Activated CD8-positive, alpha-beta memory T cell treated with anti-CD3 and anti-CD28 coated beads for 1 hour (primary cell): ENCODE data around the gene UTS2B.

Experiments used
- DNase-seq, 2 donors: peaks; one replicate each; pipeline ENCODE4 v3.0.0-alpha.2; 2020; ENCODE audit warnings: low read depth in 1 of 2; ENCODE audit errors: extremely low read depth in 1 of 2

Gene UTS2B

DNA sequence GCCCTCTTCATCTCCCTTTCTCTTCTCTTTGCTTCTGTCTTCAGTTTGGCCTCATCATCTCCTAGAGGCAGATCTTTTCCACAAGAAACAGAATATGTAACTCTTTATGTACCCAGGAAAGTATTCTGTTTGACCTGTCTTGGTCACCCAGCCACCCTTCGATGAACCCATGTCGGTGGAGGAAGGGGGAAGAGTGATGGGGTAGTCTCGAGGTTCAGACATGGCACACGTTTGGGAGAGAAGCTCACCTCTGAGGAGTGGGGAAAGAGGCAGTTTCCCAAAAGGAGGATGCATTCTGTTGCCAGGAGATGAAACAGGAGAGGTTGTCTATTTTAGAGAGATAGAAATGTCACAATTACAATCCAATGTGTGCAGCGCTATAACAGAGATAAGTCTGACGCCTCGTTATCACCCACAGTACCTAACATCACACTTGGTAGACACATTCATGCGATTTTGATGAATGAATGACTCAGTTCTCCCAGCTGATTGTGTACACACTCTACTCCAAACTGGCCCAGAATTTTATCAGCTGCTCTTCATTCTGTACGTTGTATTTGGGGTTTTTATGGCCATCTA, 1.9 kb downstream of the UTS2B start:
- no peak for DNase-seq

DNA sequence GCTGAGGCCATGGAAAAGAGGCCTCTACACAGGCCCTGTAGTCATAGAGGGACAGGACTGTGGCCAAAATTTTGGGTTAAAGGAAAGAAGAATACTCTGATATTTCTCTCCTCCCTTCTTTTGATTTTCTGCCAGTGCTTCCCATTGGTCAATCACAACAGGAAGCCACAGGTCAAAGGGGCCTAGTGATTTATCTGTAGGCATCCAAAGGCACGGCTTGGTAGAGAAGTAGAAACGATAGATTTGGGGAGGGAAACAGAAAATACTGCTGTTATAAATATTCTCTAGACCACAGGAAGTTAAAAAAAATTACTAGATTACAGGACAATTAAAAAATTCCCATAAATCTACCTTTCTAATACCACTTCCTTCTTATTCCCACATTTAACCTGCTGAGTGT, 2.8 kb downstream of the UTS2B start:
- DNase-seq = no peak

DNA sequence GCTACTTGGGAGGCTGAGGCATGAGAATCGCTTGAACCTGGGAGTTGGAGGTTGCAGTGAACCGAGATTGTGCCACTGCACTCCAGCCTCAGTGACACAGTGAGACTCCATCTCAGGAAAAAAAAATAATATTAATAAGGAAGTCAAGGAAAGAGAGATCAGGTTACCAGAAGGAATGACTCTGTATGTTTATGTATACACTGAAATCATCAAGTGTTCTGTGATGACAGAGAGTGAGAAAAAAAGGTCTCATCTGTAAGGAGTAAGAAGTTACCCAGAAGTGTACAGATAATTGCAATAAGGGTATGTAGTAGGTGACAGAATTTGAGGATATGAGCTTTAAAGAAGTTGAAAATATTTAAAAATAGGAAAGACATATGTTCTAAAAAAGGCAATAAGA, 5.4 kb downstream of the UTS2B start:
- no peak for DNase-seq

DNA sequence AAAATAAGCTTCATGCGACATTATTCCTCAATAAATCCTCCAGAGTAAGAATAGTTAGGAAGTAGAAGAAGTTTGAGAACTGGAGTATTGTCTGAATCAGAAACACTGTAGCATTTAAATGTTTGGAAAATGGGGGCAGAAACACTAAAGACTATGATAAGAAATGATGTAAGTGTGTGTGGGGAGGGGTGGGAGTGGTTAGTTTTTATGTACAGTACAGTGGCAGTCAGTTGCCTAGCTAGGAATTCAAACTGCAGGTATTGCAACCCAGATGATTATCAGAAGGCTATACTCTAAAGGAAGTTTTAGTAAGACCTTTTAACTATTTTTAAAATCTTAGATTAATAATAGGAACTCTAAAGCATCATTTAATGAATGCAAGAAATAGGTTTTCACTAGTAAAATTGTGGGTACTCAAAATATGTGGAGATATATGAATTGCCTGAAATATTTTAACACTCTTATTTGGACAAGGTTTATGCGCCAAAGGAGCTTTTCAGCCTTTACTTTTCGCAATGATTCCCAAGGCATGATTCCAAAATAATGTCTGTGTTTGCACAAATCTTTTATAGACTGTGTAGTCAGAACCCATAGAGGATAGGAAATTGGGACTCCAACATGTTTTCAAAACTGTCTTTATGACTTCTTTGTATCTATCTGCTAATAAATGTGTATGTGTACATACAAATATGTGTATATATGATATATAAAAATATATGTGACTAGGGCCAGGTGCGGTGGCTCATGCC, 9.1 kb downstream of the UTS2B start:
- no peak for DNase-seq

DNA sequence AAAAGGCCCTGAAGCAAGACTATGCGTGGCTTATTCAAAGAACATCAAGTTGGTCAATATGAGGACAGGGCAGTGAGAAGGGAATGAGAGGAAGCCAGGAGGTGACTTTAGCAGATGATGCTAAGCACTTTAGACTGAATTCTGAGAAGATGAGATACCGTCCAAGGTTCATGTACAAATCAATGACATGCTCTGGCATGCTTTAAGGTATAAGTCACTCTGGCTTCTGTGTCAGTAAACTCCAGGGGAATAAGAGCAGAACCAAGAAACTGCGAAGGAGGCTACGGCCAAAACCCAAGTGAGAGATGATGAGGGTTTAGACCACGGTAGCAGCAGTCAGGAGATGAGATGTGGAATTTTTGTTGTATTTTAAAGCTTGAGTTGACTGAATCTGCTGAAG, 10.0 kb downstream of the UTS2B start:
- DNase-seq = no peak

DNA sequence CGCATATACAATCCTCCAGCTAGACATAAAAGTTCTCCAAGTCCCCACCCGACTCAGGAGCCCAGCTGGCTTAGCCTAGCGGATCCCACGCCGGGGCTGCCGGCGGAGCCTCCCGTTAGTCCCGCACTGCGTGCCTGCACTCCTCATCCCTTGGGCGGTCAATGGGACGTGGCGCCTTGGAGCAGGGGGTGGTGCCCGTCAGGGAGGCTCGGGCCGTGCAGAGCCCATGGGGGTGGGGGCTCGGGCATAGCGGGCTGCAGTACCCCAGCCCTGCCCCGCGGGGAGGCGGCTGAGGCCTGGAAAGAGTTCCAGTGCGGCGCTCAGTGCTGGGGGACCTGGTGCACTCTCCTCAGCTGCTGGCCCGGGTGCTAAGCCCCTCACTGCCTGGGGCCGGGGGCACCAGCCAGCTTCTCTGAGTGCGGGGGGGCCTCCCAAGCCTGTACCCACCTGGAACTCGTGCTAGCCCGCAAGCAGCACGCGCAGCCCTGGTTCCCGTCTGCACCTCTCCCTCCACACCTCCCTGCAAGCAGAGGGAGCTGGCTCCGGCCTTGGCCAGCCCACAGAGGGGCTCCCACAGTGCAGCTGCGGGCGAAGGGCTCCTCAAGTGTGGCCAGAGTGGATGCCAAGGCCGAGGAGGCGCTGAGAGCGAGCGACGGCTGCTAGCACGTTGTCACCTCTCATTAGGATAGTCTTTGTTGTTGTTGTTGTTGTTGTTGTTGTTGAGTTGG, 13.3 kb downstream of the UTS2B start:
- no peak for DNase-seq

DNA sequence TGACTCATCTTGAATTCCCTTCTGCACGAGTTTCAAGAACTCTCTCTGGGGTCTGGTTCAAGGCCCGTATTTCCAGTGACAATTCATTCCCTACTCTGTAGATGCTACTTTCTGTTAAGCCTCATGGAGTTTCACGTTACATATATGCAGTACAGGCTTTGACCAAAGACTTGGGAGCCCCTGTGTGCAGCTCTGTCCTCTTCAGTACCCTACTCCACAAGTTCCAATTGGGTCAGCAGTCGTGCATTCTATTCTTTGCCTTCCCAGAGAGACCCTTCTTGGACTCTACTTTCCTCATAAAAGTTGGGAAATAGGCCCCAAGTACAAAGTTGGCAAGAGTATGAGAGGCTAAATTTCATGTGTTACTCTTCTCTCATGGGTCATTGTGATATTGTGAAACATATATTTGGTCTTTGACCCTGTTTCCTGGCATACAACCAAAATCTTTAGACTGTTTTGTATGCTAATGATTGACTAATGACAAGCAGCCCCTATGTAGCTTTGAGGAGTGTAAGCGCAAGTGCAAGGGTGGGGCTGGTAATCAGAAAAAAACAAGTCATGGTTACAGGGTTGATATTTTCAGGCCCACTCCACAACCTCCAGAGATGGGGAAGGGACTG, 16.1 kb downstream of the UTS2B start:
- DNase-seq = no peak

DNA sequence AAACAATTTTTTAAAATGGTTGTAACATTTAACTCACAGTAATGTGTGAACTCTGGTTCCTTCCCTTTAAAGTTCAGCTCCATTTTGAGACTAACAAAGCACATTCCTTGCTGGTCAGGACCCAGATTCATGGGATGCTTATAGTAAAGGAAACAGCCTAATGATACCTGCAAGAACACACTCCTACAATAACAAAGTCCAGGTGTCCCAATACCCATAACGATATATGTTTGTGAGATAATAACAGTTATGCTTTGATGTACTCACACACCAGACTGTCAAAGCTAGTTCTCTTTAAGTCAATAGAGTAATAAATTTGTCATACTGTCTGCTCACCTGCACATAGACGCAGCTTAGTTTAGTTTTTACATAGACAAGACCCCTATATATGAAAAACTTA, 17.0 kb downstream of the UTS2B start:
- DNase-seq = no peak

DNA sequence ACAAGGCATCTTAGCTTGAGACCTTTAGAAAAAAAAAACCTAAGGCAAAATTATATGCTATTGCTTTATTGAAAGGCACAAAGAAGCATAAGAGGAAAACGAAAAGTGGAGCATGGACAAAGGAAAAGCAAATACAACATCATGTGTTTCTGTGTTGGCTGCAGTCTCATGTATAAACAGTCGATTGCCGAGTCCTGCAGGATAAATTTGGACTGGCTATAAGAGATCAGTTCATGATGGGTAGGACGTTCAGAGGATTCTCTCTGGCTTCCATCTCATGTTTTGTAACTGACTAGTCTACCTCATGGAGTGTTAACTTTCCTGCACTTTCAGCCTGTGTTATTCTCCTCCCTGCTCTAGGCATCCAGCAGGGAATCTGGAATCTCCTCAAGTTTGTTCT, 23.0 kb downstream of the UTS2B start:
- no peak for DNase-seq

DNA sequence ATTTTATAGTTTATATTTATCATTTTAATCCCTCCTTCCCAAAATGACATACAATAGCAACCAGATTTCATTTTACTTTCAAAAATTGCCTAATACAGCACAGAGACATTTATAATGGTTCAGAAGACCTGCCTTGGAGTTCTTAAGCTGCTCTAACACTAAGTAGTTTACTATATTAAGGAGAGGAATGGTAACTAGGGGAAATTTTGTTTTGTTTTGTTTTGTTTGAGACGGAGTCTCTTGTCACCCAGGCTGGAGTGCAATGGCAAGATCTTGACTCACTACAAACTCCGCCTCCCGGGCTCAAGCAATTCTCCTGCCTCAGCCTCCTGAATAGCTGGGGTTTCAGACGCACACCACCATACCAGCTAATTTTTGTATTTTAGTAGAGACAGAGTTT, 23.9 kb downstream of the UTS2B start:
- no peak for DNase-seq

DNA sequence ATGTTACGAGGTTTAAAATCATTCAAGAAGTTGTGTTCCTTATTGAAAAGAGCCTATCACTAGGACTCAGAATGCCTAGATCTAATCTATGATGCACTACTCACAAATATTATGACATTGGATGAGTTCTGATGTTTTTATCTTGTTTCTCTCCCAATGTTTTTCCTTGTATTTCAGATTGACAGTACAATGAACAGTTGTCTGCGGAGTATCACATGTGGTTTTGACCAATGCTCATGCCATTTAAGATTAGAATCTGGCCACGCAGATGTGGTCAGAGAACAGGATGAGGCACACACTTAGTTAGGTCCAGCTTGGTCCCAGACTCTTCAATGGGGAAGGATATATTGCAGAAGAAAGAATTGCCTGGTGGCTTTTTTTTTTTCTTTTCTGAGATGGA, 26.7 kb downstream of the UTS2B start:
- DNase-seq = no peak

DNA sequence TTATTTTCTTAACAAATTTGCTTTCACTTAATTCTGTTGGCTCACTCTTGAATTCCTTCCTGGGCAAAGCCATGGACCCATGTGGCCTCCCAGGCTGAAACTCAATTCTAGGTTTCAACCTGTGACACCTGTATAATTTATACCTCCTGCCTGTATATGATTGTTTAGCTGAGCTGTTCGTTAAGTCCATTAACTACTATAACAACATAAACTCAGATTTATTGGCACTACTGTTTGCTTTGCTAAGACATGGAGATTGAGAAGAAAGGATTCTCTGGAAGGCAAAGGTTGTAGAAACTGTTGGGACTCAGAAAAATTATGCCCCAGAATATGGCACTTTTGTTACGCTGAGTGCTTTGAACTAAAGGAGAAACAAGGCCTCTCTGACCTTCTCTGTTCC, 27.9 kb downstream of the UTS2B start:
- no peak for DNase-seq

DNA sequence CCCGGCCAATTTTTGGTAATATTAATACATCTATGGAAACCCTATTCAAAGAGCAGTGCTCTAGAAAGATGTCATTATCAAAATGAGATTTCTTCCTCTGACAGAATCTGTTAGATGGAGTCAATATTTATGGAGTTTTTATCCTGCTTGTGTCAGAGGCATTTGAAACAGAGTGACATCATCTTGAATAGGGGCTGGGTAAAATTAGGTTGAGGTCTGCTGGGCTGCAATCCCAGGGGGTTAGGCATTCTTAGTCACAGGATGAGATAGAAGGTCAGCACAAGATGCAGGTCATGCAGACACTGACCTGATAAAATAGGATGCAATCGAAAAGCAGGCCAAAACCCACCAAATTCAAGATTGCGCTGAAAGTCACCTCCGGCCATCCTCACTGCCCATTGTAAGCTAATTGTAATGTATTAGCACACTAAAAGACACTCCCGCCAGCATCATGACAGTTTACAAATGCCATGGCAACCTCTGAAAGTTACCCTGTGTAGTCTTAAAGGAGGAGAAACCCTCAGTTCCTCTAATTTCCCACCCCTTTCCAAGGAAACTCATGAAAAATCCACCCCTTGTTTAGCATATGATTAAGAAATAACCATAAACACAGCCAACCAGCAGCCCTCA, 28.4 kb downstream of the UTS2B start:
- DNase-seq = no peak

DNA sequence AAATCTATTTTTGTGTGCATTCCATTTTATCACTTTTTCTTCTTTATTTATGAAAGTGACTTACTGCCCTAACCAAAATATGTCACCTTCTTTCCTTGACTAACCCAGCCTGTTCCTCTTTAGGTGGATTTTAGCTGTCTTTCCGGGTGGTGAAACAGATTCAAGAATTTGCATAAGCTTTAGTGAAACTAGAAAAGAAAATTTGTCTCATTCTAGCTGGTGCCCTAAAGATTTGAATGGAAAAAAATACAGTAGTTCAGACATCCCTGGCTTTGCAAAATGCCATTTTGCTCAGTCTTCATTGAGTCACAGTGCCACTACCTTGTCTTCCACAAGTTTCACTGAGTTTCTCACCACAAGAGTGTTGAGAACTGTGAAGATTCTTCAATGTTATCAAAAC, 29.3 kb downstream of the UTS2B start:
- no peak for DNase-seq

DNA sequence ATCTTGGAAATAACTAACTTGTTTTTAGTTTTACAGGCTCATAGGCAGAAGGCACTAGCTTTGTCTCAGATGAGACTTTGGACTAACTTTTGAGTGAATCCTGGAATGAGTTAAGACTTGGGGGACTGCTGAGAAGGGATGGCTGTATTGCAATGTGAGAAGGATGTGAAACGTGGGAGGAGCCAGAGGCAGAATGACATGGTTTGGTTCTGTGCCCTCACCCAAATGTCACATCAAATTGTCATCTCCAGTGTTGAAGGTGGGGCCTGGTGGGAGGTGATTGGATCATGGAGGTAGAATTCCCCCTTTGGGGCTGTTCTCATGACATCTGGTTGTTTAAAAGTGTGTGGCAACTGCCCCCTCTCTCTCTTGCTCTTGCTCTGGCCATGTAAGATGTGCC, 29.9 kb downstream of the UTS2B start:
- no peak for DNase-seq

DNA sequence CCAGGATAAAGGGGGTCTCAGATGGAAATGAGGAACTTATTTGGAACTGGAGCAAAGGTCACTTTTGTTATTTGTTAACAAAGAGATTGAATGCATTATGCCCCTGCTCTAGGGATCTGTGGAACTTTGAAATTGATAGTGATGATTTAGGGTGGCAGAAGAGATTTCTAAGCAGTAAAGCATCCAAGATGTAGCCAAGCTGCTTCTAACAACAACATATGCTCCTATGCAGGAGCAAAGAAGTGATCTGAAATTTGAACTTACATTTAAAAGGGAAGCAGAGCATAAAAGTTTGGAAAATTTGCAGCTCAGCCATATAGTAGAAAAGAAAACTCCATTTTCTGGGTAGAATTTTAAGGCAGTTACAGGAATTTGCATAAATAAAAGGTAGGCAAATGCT, 31.5 kb downstream of the UTS2B start:
- no peak for DNase-seq

DNA sequence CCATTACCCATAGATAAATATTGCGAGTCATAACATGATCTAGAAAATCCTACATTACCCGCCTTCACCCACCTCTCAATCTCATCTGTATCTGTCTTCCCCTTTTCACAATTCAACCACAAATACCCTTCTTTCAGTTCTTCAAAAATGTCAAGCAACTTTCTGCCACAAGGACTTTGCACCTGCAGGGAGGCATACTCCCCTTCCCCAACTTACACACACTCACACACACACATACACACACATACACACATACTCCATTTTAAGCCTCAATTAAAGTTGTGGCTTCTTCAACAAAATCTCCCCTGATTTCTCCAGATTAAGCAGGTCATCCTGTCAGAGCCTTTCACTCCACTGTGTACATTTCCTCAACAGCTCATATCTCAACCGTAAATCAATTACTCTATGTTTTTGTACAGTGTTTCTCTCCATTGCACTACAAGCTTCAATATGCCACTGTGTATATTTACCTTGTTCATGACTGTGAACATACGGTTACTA, 34.2 kb downstream of the UTS2B start:
- no peak for DNase-seq

DNA sequence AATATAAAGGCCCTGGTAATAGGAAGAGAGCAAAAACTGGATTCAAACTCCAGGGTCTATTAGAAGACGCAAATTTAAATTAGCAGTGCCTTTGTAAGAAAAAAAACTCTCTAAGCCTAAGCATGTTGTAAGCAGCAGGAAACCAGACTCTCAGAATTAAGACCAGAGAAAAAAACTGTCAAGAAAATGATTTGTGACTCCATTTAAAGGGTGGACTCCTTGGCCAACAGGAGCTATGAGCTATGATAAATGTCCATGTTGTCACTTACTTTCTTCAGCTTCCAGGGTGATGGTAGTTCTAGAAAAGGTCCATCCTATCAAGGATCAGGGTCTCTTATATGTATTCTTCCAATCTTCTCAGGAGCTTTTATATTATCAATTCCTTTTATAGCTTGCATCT, 36.0 kb downstream of the UTS2B start:
- DNase-seq = no peak

DNA sequence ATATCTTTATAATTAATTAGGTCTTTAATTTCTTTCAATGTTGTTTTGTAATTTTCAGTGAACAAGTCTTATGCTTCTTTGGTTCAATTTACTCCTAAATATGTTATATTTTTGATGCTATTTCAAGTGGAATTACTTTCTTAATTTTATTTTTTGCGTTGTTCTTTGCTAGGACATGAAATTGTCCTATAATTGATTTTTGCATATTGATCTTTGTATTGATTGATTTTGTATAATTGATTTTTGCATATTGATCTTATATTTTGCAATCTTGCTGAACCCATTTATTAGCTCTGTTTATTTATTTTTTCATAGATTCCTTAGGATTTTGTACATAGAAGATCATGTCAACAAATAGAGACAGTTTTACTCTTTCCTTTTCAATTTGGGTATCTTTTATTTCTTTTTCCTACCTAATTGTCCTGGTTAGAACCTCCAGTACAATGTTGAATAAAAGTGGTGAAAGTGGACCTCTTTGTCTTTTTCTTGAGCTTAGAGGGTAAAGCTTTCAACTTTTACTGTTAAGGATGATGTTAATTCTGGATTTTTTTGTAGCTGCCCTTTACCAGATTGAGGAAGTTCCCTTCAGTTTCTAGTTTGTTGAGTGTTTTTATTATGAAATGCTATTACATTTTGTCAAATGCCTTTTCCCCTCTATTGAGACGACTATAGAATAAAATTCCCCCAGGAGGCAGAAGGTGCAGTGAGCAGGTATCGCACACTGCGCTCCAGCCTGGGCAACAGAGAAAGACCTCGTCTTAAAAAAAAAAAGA, 37.9 kb downstream of the UTS2B start:
- DNase-seq = no peak

DNA sequence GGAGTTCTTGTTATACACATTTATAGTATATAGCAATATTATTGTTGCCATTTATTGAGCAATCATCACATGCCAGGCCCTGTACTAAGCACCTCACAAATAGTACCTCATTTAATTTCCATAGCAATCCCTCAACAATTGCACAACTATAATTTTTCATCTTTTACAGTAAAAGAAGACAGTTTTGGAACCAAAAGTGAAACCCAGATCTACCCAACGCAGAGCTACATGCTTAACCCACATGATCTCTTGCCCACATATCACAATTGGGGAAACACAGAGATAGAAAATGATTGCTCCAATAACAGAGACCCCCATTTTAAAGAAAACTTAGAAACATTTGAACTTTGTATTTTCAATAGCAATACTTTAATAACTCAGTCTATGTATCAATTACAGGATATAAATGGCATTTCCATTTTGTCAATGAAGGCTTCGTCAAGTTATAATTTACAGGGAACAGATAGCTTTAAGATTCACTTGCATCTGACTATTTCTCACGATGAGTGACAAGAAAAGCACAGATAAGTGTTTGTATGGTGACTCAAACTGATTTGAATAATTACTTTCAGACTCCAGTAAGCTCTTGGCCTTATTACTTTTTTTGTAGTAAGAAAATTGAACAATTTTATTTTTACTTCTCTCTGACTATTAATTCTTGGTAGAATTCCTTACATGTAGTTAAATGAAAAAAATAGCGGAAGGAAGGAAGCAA, 39.9 kb downstream of the UTS2B start:
- DNase-seq = no peak
